Measurements from ENCODE around the gene FAM83G.
"Not testable (repeated sequence)": the region's sequence is repeated elsewhere in the genome, so short reads cannot be mapped to it uniquely, and the experiment has no call there.

FAM83G gene

GRCh38 chr17:19022128-19022527, 17.6 kb upstream of the FAM83G start:
- no peak for DNase-seq

- no peak for DNase-seq
These were observed 17.1 kb upstream of the FAM83G start for GRCh38 chr17:19021622-19022083.

- not testable (repeated sequence) for DNase-seq
These were observed 16.6 kb upstream of the FAM83G start for GRCh38 chr17:19021011-19021621.

GRCh38 chr17:19020016-19020415, 15.5 kb upstream of the FAM83G start:
- DNase-seq = no peak

GRCh38 chr17:19019041-19019941, 14.7 kb upstream of the FAM83G start:
- DNase-seq = peak; percentile 68 to 88

GRCh38 chr17:19018600-19018950, 14.0 kb upstream of the FAM83G start:
- no peak for DNase-seq

GRCh38 chr17:19017804-19018599, 13.4 kb upstream of the FAM83G start:
- no peak for DNase-seq

- DNase-seq = no peak
These were observed 12.8 kb upstream of the FAM83G start for GRCh38 chr17:19017401-19017800.

- no peak for DNase-seq
These were observed 12.3 kb upstream of the FAM83G start for GRCh38 chr17:19016881-19017280.

GRCh38 chr17:19016297-19016696, 11.7 kb upstream of the FAM83G start:
- DNase-seq = no peak

GRCh38 chr17:19015428-19015827, 10.9 kb upstream of the FAM83G start:
- DNase-seq = no peak

- no peak for DNase-seq
These were observed 10.2 kb upstream of the FAM83G start for GRCh38 chr17:19014628-19015215.

GRCh38 chr17:19013806-19014627, 9.5 kb upstream of the FAM83G start:
- DNase-seq = no peak

GRCh38 chr17:19013226-19013625, 8.7 kb upstream of the FAM83G start:
- no peak for DNase-seq

- no peak for DNase-seq
These were observed 7.9 kb upstream of the FAM83G start for GRCh38 chr17:19012171-19013080.

GRCh38 chr17:19011581-19011980, 7.0 kb upstream of the FAM83G start:
- no peak for DNase-seq

- DNase-seq = no peak
These were observed 6.4 kb upstream of the FAM83G start for GRCh38 chr17:19010729-19011505.

- DNase-seq = no peak
These were observed 5.4 kb upstream of the FAM83G start for GRCh38 chr17:19009970-19010369.

GRCh38 chr17:19006698-19007097, 2.1 kb upstream of the FAM83G start:
- no peak for DNase-seq

- no peak for DNase-seq
These were observed 1.3 kb upstream of the FAM83G start for GRCh38 chr17:19005789-19006430.

All from NCI-H524 (cell line).